Mesodermal cell (in vitro differentiated cells): Measurements from ENCODE around the gene VAMP8.

Experiments used
- H3K27ac ChIP-seq: 2 replicates; pipeline ENCODE4 v1.7.0; 2013; ENCODE audit warnings: mild to moderate bottlenecking, low read depth, low read length, moderate library complexity; ENCODE audit not compliant: severe bottlenecking
- H3K36me3 ChIP-seq: 2 replicates; pipeline ENCODE4 v1.7.1; 2013; ENCODE audit warnings: mild to moderate bottlenecking, low read length, moderate library complexity; ENCODE audit not compliant: control insufficient read depth, insufficient read depth
- H3K4me1 ChIP-seq: one replicate; pipeline ENCODE4 v1.7.1; 2013; ENCODE audit warnings: mild to moderate bottlenecking, low read length; ENCODE audit not compliant: insufficient read depth, control insufficient read depth, poor library complexity, severe bottlenecking
- H3K4me3 ChIP-seq: 2 replicates; pipeline ENCODE4 v1.7.0; 2013; ENCODE audit warnings: low read length, control low read depth, mild to moderate bottlenecking; ENCODE audit not compliant: insufficient read depth, poor library complexity, severe bottlenecking; ENCODE audit errors: extremely low read depth
- H3K9me3 ChIP-seq: 2 replicates; pipeline ENCODE4 v1.7.1; 2013; ENCODE audit warnings: mild to moderate bottlenecking, low read length, moderate library complexity; ENCODE audit not compliant: control insufficient read depth
- WGBS, 2 experiments: methylation state at CpG; one replicate each; pipeline ENCODE4 v1.1.5; 2013; ENCODE audit warnings: missing lambda C conversion rate in 2 of 2; ENCODE audit not compliant: insufficient coverage in 2 of 2; 5-methylcytosine and 5-hydroxymethylcytosine counted together

VAMP8 gene

DNA sequence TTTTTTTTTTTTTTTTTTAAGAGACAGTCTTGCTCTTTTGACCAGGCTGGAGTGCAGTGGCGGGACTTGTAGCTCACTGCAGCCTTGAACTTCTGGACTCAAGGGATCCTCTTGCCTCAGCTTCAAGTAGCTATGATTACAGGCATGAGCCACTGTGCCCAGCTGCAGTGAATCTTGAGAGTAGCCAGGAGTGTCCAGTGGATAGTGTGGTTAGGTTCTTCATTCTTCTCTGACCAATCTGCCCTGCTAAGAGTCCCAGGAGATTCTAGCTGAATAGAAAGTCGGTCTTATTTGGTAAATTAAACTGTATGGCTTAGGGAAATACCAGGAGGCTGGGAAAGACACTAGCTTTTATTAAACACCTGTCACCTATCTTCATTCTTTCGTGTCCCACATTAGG, 53.9 kb downstream of the VAMP8 start:
- H3K9me3 ChIP-seq, result no peaks in the 10 kb centered on the region
- H3K4me3 ChIP-seq, result no peak overlapping the region
- H3K36me3 ChIP-seq, result peaks cover 88% of the 10 kb centered on the region
- H3K27ac ChIP-seq, result no peak overlapping the region
- 90% methylated on average over 2 of the region's 3 CpGs; no CpG with 5 or more reads in 1 of the 2 experiments for WGBS, 2 experiments
- H3K4me1 ChIP-seq, result no peaks in the 10 kb centered on the region
